ENCODE results near the gene MRPL44.

DNA sequence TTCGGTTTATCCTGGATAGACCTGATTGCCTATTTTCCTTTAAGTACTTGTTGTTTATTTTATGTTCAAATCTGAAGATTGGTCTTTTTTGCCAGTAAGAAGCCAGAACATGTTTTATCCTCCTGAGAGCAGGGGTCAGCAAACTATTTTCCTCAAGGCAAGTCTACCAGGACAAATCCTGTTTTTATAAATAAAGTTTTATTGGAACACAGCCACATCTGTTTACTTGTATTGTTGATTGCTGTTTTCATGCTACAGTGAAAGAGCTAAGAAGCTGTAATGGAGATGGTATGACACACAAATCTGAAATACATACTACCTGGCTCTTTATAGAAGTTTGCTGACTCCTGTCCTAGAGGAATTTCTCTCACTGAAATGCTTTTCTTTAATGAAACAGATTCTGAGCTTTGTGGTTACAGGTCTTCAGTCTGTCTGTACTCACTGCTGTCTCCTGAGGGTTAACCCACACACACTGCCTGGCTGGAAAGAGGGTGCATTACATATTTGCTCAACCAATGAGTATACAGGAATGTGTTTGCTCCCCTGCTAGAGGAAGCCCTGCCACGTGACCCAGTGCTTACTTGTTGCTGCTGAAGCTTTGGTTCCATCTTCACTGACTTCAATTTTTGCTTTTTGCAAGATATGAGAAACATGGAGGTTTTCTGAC, 22.6 kb downstream of the MRPL44 start:
- TF ChIP-seq CTCF (IDR thresholded peaks at IDR 0.05; ENCODE audit: insufficient read depth, low read depth, low read length) (no peak), EZH2 (IDR thresholded peaks at IDR 0.05; ENCODE audit: insufficient read depth, low read length) (no peak)

All from astrocyte (in vitro differentiated cells and primary cell).